K562 (cell line): ENCODE results near the gene FGGY. TPM values are rescaled to one million over a fixed set of nuclear protein-coding genes. Genes with fewer than 3 reads are reported as not detected.
A peak's percentile ranks its signal among the peaks of the same experiment; 100 is the strongest.

Experiments
- CBFA2T3 ChIP-seq: fragments of 450-650 bp; IDR thresholded peaks from 2 replicates; pipeline ENCODE4 v1.6.1; 2017
- DPF2 ChIP-seq: fragments of 450-650 bp; IDR thresholded peaks from 2 replicates; pipeline ENCODE4 v1.6.1; 2016
- EGR1 ChIP-seq: fragments of 450-650 bp; conservative IDR thresholded peaks from 2 replicates; pipeline ENCODE4 v1.6.1; 2017; ENCODE audit warnings: mild to moderate bottlenecking
- polyA plus RNA-seq, 8 experiments: library from polyadenylated mRNA; depleted of rRNA in 4 of 8; stranded (reverse) in 5 of 8; unstranded in 3 of 8; fragments of >200 nt; fragmentation: Nextera tagmentation in 2 of 8; fragmentation: Illumina TruSeq in 1 of 8; extraction: Ambion mirVana in 2 of 8; extraction: Trizol in 1 of 8; gene quantifications; 2 replicates each; pipeline versions ENCODE4 v1.2.1 to v1.2.3, GENCODE V29; 2011 to 2014; ENCODE audit warnings: inconsistent platforms in 1 of 8, missing spikeins in 1 of 8
- total RNA-seq, 7 experiments: library from RNA; depleted of rRNA in 6 of 7; stranded (reverse); fragments of >200 nt in 6 of 7; fragmentation: Illumina TruSeq in 2 of 7; extraction: Trizol in 2 of 7; gene quantifications; 2 replicates each; pipeline versions ENCODE4 v1.2.1 to v1.2.3, GENCODE V29; 2011 to 2021; ENCODE audit warnings: low replicate concordance in 1 of 7
- TF ChIP-seq, protein P1 (sequence below): fragments of 450-650 bp; IDR thresholded peaks from 2 replicates; pipeline ENCODE4 v1.6.1; 2016; ENCODE audit warnings: antibody characterized with exemption
- TF ChIP-seq, protein P2 (sequence below), 2 experiments: IDR thresholded peaks in 1 of 2; conservative IDR thresholded peaks in 1 of 2; 2 replicates each; pipeline ENCODE4 v1.6.1; 2016; ENCODE audit warnings: low read depth in 2 of 2, mild to moderate bottlenecking in 1 of 2, missing compliant biosample characterization in 1 of 2, missing genetic modification characterization in 1 of 2, moderate library complexity in 1 of 2
- TF ChIP-seq, protein P3 (sequence below): fragments of 450-650 bp; formaldehyde crosslinking; IDR thresholded peaks from 2 replicates; pipeline ENCODE4 v1.4.0; 2020; ENCODE audit warnings: mild to moderate bottlenecking, moderate library complexity
- TF ChIP-seq, protein P4 (sequence below): sonication (generic); formaldehyde crosslinking; IDR thresholded peaks from 2 replicates; pipeline ENCODE4 v1.8.0; 2023; ENCODE audit warnings: mild to moderate bottlenecking, missing genetic modification reagents

The FGGY gene
- total and polyA plus RNA-seq, 9 of the 15 experiments (the other 6 are each of a cell fraction or from before 2014, with no cell fraction given): 9.7 to 19.2 (median 12.6) TPM

DNA sequence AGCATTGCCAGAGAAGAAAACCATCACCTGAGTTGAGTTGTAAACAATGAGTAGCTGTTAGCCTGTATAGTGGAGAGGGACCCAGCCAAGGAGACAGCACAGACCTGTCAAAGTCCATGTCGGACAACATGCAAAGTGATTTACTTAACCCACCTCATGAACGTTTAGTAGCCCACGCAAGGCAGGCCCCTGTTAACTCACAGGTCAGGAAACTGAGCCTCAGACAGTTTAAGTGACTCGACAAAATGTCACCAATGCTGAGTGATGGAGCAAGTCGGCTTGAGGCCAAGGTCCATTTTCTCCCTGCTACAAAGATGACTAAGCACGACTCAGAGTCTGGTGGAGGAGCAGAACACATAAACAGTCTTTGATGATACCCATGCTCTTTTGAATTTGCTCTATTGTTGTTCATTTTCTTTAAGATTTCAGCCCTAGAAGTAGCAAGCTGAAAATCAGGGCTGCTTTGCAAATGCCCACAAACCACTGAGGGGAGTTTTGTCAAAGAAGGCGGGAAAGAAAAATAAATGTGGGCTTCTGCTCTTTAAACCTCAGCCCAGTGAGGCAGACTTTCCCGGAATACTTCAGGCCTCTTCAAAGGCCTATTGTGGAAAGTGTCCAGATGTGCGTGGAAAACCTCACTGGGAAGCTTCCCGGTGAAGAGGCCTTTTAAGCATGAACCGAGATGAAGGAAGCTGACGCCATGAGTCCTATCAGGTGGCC is 434.0 kb downstream of the FGGY start (continued):
- TF ChIP-seq, protein P1, sequence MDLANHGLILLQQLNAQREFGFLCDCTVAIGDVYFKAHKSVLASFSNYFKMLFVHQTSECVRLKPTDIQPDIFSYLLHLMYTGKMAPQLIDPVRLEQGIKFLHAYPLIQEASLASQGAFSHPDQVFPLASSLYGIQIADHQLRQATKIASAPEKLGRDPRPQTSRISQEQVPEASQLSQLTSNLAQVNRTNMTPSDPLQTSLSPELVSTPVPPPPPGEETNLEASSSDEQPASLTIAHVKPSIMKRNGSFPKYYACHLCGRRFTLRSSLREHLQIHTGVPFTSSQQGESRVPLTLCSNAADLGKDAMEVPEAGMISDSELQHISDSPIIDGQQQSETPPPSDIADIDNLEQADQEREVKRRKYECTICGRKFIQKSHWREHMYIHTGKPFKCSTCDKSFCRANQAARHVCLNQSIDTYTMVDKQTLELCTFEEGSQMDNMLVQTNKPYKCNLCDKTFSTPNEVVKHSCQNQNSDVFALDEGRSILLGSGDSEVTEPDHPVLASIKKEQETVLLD: no peak
- TF ChIP-seq, protein P2, sequence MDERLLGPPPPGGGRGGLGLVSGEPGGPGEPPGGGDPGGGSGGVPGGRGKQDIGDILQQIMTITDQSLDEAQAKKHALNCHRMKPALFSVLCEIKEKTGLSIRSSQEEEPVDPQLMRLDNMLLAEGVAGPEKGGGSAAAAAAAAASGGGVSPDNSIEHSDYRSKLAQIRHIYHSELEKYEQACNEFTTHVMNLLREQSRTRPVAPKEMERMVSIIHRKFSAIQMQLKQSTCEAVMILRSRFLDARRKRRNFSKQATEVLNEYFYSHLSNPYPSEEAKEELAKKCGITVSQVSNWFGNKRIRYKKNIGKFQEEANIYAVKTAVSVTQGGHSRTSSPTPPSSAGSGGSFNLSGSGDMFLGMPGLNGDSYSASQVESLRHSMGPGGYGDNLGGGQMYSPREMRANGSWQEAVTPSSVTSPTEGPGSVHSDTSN (CRISPR knock-in tag; IDR thresholded peaks at IDR 0.05; ENCODE audit: low read depth): no peak
- TF ChIP-seq, protein P2 (tag; conservative IDR thresholded peaks at IDR 0.05; ENCODE audit: low read depth): peak; percentile 95
- peak; percentile 20; the same call in 1 of the 2 replicates for TF ChIP-seq CBFA2T3
- peak; percentile 62 for TF ChIP-seq EGR1
- TF ChIP-seq DPF2: peak; percentile 80
- TF ChIP-seq, protein P3, sequence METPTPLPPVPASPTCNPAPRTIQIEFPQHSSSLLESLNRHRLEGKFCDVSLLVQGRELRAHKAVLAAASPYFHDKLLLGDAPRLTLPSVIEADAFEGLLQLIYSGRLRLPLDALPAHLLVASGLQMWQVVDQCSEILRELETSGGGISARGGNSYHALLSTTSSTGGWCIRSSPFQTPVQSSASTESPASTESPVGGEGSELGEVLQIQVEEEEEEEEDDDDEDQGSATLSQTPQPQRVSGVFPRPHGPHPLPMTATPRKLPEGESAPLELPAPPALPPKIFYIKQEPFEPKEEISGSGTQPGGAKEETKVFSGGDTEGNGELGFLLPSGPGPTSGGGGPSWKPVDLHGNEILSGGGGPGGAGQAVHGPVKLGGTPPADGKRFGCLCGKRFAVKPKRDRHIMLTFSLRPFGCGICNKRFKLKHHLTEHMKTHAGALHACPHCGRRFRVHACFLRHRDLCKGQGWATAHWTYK (CRISPR knock-in tag): no peak
- TF ChIP-seq, protein P4, sequence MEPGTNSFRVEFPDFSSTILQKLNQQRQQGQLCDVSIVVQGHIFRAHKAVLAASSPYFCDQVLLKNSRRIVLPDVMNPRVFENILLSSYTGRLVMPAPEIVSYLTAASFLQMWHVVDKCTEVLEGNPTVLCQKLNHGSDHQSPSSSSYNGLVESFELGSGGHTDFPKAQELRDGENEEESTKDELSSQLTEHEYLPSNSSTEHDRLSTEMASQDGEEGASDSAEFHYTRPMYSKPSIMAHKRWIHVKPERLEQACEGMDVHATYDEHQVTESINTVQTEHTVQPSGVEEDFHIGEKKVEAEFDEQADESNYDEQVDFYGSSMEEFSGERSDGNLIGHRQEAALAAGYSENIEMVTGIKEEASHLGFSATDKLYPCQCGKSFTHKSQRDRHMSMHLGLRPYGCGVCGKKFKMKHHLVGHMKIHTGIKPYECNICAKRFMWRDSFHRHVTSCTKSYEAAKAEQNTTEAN (CRISPR knock-in tag): no peak
